Uterus (tissue), 4 donors: ENCODE measurements around the gene RBMS3. TPM values are rescaled to one million over a fixed set of nuclear protein-coding genes. Genes with fewer than 3 reads are reported as not detected.

Source experiments
- DNase-seq, 2 donors: peaks; one replicate each; pipeline ENCODE4 v3.0.0-alpha.2; 2019 to 2020
- H3K27ac ChIP-seq, 2 donors: fragments of 200-600 bp; sonication (generic); 1 replicate in 1 of 2; 2 replicates in 1 of 2; pipeline ENCODE4 v1.5.1; 2016 to 2018
- H3K27me3 ChIP-seq, 2 donors: fragments of 200-600 bp; sonication (generic); one replicate each; pipeline ENCODE4 v1.5.1; 2018 to 2019; ENCODE audit warnings: control low read depth in 1 of 2
- H3K36me3 ChIP-seq, 2 donors: fragments of 200-600 bp; sonication (generic); one replicate each; pipeline ENCODE4 v1.5.1; 2019; ENCODE audit warnings: control low read depth in 1 of 2
- H3K4me1 ChIP-seq, 2 donors: fragments of 200-600 bp; sonication (generic); one replicate each; pipeline ENCODE4 v1.5.1; 2018 to 2019; ENCODE audit warnings: control low read depth in 1 of 2
- H3K4me3 ChIP-seq, 2 donors: fragments of 200-600 bp; sonication (generic); 1 replicate in 1 of 2; 2 replicates in 1 of 2; pipeline ENCODE4 v1.5.1; 2018 to 2019; ENCODE audit warnings: mild to moderate bottlenecking in 1 of 2
- H3K9me3 ChIP-seq, 2 donors: fragments of 200-600 bp; sonication (generic); one replicate each; pipeline ENCODE4 v1.5.1; 2019; ENCODE audit warnings: control low read depth in 1 of 2
- POLR2A ChIP-seq, 2 donors: fragments of 450-650 bp; IDR thresholded peaks; one replicate each; pipeline ENCODE4 v1.6.1; 2016; ENCODE audit warnings: antibody characterized with exemption in 2 of 2, mild to moderate bottlenecking in 1 of 2, moderate library complexity in 1 of 2
- intact Hi-C: fragments of 100-400 bp; cut with DNase I; formaldehyde crosslinking; loops from one replicate; pipeline ENCODE4 v1.15.1; 2023; ENCODE audit warnings: low total_unique reads
- total RNA-seq, 4 donors: library from RNA; depleted of rRNA in 3 of 4; stranded (reverse); fragments of >200 nt in 3 of 4; gene quantifications; one replicate each; pipeline versions ENCODE4 v1.1.0 to v1.2.4, GENCODE V29; 2014 to 2023
- TF ChIP-seq, protein P1 (sequence below), 4 experiments: fragments of 200-600 bp in 2 of 4; fragments of 450-650 bp in 2 of 4; sonication (generic) in 2 of 4; IDR thresholded peaks; one replicate each; pipeline ENCODE4 v1.5.1; 2016 to 2019; ENCODE audit warnings: antibody characterized with exemption in 4 of 4, mild to moderate bottlenecking in 2 of 4, moderate library complexity in 1 of 4
- donor health status: DM: yes; HTN: yes; CAD: no.

The RBMS3 gene
- total RNA-seq, 4 donors from 2014 or later, result 45.9 to 113 (median 75.4) TPM

DNA sequence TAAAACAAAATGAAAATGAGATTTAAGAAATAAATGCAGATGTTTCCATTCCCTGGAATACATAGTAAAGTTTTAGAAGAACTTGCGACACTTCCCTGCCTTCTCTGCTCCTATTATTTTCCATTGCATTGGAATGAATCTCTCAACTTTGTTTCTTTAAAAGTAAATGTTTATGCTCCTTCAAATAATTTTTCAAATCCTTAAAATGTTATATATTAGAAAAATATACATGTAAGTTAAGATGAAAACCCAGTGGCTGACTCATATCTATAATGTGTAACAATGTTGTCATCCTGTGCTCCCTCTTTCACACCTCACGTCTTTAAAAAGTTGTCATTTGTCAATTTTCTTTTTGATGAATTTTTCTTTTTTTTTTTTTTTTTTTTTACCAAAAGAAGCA is 3.6 kb downstream of the RBMS3 start:
- H3K4me1 ChIP-seq, result peaks cover 0 to 5% of the 10 kb centered on the region in 2 donors
- H3K9me3 ChIP-seq, result no peaks in the 10 kb centered on the region
- peak overlapping the region; percentile 44 to 56 for H3K4me3 ChIP-seq
- TF ChIP-seq, protein P1, sequence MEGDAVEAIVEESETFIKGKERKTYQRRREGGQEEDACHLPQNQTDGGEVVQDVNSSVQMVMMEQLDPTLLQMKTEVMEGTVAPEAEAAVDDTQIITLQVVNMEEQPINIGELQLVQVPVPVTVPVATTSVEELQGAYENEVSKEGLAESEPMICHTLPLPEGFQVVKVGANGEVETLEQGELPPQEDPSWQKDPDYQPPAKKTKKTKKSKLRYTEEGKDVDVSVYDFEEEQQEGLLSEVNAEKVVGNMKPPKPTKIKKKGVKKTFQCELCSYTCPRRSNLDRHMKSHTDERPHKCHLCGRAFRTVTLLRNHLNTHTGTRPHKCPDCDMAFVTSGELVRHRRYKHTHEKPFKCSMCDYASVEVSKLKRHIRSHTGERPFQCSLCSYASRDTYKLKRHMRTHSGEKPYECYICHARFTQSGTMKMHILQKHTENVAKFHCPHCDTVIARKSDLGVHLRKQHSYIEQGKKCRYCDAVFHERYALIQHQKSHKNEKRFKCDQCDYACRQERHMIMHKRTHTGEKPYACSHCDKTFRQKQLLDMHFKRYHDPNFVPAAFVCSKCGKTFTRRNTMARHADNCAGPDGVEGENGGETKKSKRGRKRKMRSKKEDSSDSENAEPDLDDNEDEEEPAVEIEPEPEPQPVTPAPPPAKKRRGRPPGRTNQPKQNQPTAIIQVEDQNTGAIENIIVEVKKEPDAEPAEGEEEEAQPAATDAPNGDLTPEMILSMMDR (IDR thresholded peaks at IDR 0.05), result no peak
- TF ChIP-seq POLR2A (IDR thresholded peaks at IDR 0.05), result no peak
- DNase-seq, result no peak
- intact Hi-C loops, result no loop called here
- H3K27me3 ChIP-seq, result no peaks in the 10 kb centered on the region
- H3K27ac ChIP-seq, result peak overlapping the region; percentile 89 to 92
- no peaks in the 10 kb centered on the region for H3K36me3 ChIP-seq

DNA sequence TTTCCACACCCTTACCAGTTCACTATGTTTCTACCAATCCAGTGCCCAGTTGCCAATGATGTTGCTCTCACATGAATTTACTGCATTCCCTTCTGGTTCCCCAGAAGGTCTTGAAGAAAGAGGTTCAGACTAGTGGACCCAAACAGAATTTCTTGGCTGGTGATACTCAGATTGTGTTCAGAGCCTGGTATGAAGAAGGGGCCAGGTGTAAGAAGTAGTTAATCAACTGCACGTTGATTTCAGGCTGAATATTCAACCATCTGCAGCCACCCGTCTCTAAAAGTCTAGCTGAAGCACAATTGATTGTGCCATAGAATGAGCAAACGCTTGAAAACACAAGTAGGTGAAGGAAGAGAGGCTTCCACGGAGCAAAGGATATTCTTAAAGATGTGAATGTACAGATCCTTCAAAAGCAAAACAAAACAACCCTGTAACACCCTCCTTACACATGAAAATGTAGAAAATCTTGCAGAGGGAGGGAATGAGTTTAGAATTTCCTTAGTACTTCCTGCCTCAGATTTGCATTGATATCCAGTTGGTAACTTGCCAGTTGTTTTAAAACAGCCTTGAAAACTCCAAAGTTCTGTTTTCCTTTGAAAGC is 4.7 kb downstream of the RBMS3 start:
- Histone ChIP-seq H3K27ac (peak overlapping the region; percentile 89 to 92), H3K36me3 (no peaks in the 10 kb centered on the region), H3K9me3 (no peaks in the 10 kb centered on the region), H3K4me3 (peak overlapping the region; percentile 25 to 28), H3K4me1 (peaks cover 0 to 3% of the 10 kb centered on the region in 2 donors), H3K27me3 (no peaks in the 10 kb centered on the region)
- intact Hi-C loops, result no loop called here
- DNase-seq, result no peak
- TF ChIP-seq, protein P1 (IDR thresholded peaks at IDR 0.05), result no peak
- TF ChIP-seq POLR2A (IDR thresholded peaks at IDR 0.05), result no peak

DNA sequence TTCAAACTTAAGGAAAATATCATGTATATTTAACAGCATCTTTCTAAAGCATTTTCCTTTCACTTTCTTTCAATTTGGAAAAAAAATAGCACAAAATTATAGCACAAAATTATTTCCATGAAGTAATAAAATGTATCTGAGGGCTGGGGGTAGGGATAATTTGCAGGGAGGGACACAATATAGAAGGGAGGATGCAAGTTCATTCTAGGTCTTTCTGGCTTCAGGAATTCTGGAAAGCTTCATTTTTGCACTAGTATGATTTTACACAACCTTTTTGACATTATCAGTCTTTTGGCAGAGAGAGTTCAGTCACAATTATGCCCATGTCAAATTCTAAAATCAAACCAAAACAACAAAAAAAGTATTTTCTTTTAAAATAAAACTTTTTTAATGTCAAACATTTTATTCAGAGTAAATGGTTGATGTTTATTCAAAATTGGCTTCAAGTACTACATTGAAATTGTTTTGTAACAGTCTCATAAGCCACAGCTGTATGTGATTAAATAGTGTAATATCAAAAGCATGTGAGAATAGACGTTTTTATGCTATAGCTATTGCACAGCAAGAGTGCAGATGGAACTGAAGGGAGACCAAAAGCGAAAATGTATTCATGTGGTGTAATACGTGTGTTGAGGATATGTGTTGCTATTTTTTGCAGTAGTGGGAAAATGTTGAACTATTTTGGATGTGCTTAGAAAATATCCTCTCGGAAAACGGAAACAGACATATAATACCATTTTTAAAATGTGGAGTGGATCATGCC is 5.8 kb downstream of the RBMS3 start:
- Histone ChIP-seq H3K4me1 (peaks cover 0 to 3% of the 10 kb centered on the region in 2 donors), H3K4me3 (peak overlapping the region; percentile 25 to 28), H3K9me3 (no peaks in the 10 kb centered on the region), H3K27me3 (no peaks in the 10 kb centered on the region), H3K27ac (peak overlapping the region; percentile 89 to 92), H3K36me3 (no peaks in the 10 kb centered on the region)
- TF ChIP-seq POLR2A (IDR thresholded peaks at IDR 0.05), result no peak
- TF ChIP-seq, protein P1 (IDR thresholded peaks at IDR 0.05), result no peak
- no peak for DNase-seq
- intact Hi-C loops, result no loop called here

DNA sequence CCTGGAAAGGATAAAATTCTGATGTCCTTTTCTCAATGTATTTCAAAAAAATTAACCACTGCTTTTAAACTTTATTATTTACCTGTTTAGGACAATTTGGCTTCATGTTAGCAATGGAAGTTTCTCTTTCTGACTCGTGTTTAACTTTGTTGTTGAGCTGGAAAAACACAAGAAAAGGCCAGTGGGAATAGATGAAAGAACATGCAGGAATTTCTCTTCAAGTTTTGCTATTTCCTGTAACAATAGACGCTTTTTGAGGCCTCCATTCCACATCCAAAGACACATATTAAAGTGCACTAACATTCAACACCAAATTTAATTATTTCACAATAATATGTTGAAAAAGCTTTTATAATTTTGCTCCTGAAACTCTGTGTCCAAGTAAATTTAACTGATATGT is 9.7 kb downstream of the RBMS3 start:
- no peak overlapping the region for H3K4me3 ChIP-seq
- H3K36me3 ChIP-seq, result no peaks in the 10 kb centered on the region
- intact Hi-C loops, result no loop called here
- DNase-seq, result no peak
- TF ChIP-seq, protein P1 (IDR thresholded peaks at IDR 0.05), result no peak
- TF ChIP-seq POLR2A (IDR thresholded peaks at IDR 0.05), result no peak
- no peaks in the 10 kb centered on the region for H3K9me3 ChIP-seq
- peak overlapping the region in 1 of 2 donors; percentile 1 for H3K27ac ChIP-seq
- no peaks in the 10 kb centered on the region for H3K27me3 ChIP-seq
- H3K4me1 ChIP-seq, result peaks cover 0 to 3% of the 10 kb centered on the region in 2 donors
